CD4-positive, alpha-beta T cell treated with Interleukin-10 for 1 hour (primary cell): ENCODE results near the gene ITPRID1.
"Not testable (repeated sequence)": the region's sequence is repeated elsewhere in the genome, so short reads cannot be mapped to it uniquely, and the experiment has no call there.

Experiments
- DNase-seq: peaks from one replicate; pipeline ENCODE4 v3.0.0-alpha.2; 2020

ITPRID1 gene

GRCh38 chr7:31513790-31514189, at the start of gene ITPRID1:
Gene ITPRID1 (plus strand): TSS chr7:31514090. CDS start chr7:31553025, 38,935 bp downstream.
- no peak for DNase-seq

GRCh38 chr7:31464601-31465000, 49.3 kb upstream of the ITPRID1 start:
- DNase-seq, result no peak

- no peak for DNase-seq
These were observed 48.6 kb upstream of the ITPRID1 start for GRCh38 chr7:31465285-31465684.

GRCh38 chr7:31466036-31466435, 47.9 kb upstream of the ITPRID1 start:
- DNase-seq, result no peak

GRCh38 chr7:31470883-31471282, 43.0 kb upstream of the ITPRID1 start:
- not testable (repeated sequence) for DNase-seq

GRCh38 chr7:31475368-31475767, 38.5 kb upstream of the ITPRID1 start:
- DNase-seq, result no peak

GRCh38 chr7:31476073-31476745, 37.7 kb upstream of the ITPRID1 start:
- DNase-seq, result no peak

- no peak for DNase-seq
These were observed 36.8 kb upstream of the ITPRID1 start for GRCh38 chr7:31476941-31477677.

- DNase-seq, result no peak
These were observed 35.9 kb upstream of the ITPRID1 start for GRCh38 chr7:31478018-31478417.

GRCh38 chr7:31478721-31479120, 35.2 kb upstream of the ITPRID1 start:
- DNase-seq, result no peak

GRCh38 chr7:31487071-31487470, 26.8 kb upstream of the ITPRID1 start:
- DNase-seq, result no peak

GRCh38 chr7:31487476-31487875, 26.4 kb upstream of the ITPRID1 start:
- DNase-seq, result no peak

- DNase-seq, result peak; percentile 5
These were observed 25.2 kb upstream of the ITPRID1 start for GRCh38 chr7:31488562-31489203.

- no peak for DNase-seq
These were observed 23.0 kb upstream of the ITPRID1 start for GRCh38 chr7:31490796-31491314.

GRCh38 chr7:31492086-31492485, 21.8 kb upstream of the ITPRID1 start:
- DNase-seq, result no peak

- DNase-seq, result no peak
These were observed 20.1 kb upstream of the ITPRID1 start for GRCh38 chr7:31493714-31494181.

GRCh38 chr7:31494421-31494820, 19.5 kb upstream of the ITPRID1 start:
- DNase-seq, result no peak

- no peak for DNase-seq
These were observed 18.2 kb upstream of the ITPRID1 start for GRCh38 chr7:31495653-31496052.

GRCh38 chr7:31497516-31497915, 16.4 kb upstream of the ITPRID1 start:
- DNase-seq, result no peak

- DNase-seq, result no peak
These were observed 13.2 kb upstream of the ITPRID1 start for GRCh38 chr7:31500656-31501055.

- no peak for DNase-seq
These were observed 5.1 kb upstream of the ITPRID1 start for GRCh38 chr7:31508823-31509222.

- DNase-seq, result no peak
These were observed 1.7 kb upstream of the ITPRID1 start for GRCh38 chr7:31512166-31512565.

GRCh38 chr7:31516680-31517502, 3.0 kb downstream of the ITPRID1 start:
- no peak for DNase-seq
